ENCODE measurements around the gene ZNF841.
"Not testable (repeated sequence)": the region's sequence is repeated elsewhere in the genome, so short reads cannot be mapped to it uniquely, and the experiment has no call there.

Gene ZNF841

GRCh38 chr19:52102782-52103181 lies 7.2 kb upstream of the ZNF841 start:
- Histone ChIP-seq H3K79me2 (ENCODE audit: insufficient read depth, low read length) (no peaks in the 10 kb centered on the region), H3K9ac (ENCODE audit: low read length) (no peak overlapping the region), H2AFZ (ENCODE audit: low read length) (no peak overlapping the region), H3K27me3 (ENCODE audit: insufficient read depth, low read length) (no peaks in the 10 kb centered on the region), H3K36me3 (ENCODE audit: insufficient read depth, low read length) (no peaks in the 10 kb centered on the region), H4K20me1 (ENCODE audit: insufficient read depth, low read length) (no peaks in the 10 kb centered on the region), H3K4me3 (ENCODE audit: low read depth, low read length, poor library complexity, severe bottlenecking) (no peak overlapping the region), H3K4me2 (ENCODE audit: low read length) (no peak overlapping the region), H3K9me2 (ENCODE audit: low read depth, low read length) (no peaks in the 10 kb centered on the region), H3K27ac (ENCODE audit: low read depth, low read length, poor library complexity, severe bottlenecking) (no peak overlapping the region), H3K9me3 (ENCODE audit: low read length) (peaks cover 20% of the 10 kb centered on the region), H3F3A (ENCODE audit: insufficient read depth, low read length) (no peaks in the 10 kb centered on the region), H3K4me1 (ENCODE audit: insufficient read depth, low read length, severe bottlenecking) (no peaks in the 10 kb centered on the region)
- TF ChIP-seq EZH2 (IDR thresholded peaks at IDR 0.05; ENCODE audit: borderline replicate concordance, low read length) (no peak), CTCF (IDR thresholded peaks at IDR 0.05; ENCODE audit: low read length) (no peak)

GRCh38 chr19:52101866-52102562 lies 6.4 kb upstream of the ZNF841 start:
- no peak overlapping the region for H3K4me3 ChIP-seq (ENCODE audit: low read depth, low read length, poor library complexity, severe bottlenecking)
- H3K79me2 ChIP-seq (ENCODE audit: insufficient read depth, low read length) = no peaks in the 10 kb centered on the region
- H3K36me3 ChIP-seq (ENCODE audit: insufficient read depth, low read length) = no peaks in the 10 kb centered on the region
- no peaks in the 10 kb centered on the region for H3K9me2 ChIP-seq (ENCODE audit: low read depth, low read length)
- H3K9ac ChIP-seq (ENCODE audit: low read length) = no peak overlapping the region
- no peaks in the 10 kb centered on the region for H3K27me3 ChIP-seq (ENCODE audit: insufficient read depth, low read length)
- H3K4me1 ChIP-seq (ENCODE audit: insufficient read depth, low read length, severe bottlenecking) = no peaks in the 10 kb centered on the region
- no peaks in the 10 kb centered on the region for H3F3A ChIP-seq (ENCODE audit: insufficient read depth, low read length)
- no peak overlapping the region for H3K27ac ChIP-seq (ENCODE audit: low read depth, low read length, poor library complexity, severe bottlenecking)
- H2AFZ ChIP-seq (ENCODE audit: low read length) = no peak overlapping the region
- TF ChIP-seq CTCF (IDR thresholded peaks at IDR 0.05; ENCODE audit: low read length) (no peak), EZH2 (IDR thresholded peaks at IDR 0.05; ENCODE audit: borderline replicate concordance, low read length) (no peak)
- H4K20me1 ChIP-seq (ENCODE audit: insufficient read depth, low read length) = no peaks in the 10 kb centered on the region
- H3K4me2 ChIP-seq (ENCODE audit: low read length) = no peak overlapping the region
- peaks cover 14% of the 10 kb centered on the region; the same call in 1 of the 2 replicates for H3K9me3 ChIP-seq (ENCODE audit: low read length)

GRCh38 chr19:52099497-52100138 lies 4.1 kb upstream of the ZNF841 start:
- Histone ChIP-seq H3K27me3 (ENCODE audit: insufficient read depth, low read length) (no peaks in the 10 kb centered on the region), H3F3A (ENCODE audit: insufficient read depth, low read length) (no peaks in the 10 kb centered on the region), H3K36me3 (ENCODE audit: insufficient read depth, low read length) (no peaks in the 10 kb centered on the region), H2AFZ (ENCODE audit: low read length) (no peak overlapping the region), H3K4me3 (ENCODE audit: low read depth, low read length, poor library complexity, severe bottlenecking) (no peak overlapping the region), H3K9me3 (ENCODE audit: low read length) (peaks cover 13% of the 10 kb centered on the region; the same call in 1 of the 2 replicates), H3K4me1 (ENCODE audit: insufficient read depth, low read length, severe bottlenecking) (no peaks in the 10 kb centered on the region), H3K79me2 (ENCODE audit: insufficient read depth, low read length) (no peaks in the 10 kb centered on the region), H3K4me2 (ENCODE audit: low read length) (no peak overlapping the region), H3K27ac (ENCODE audit: low read depth, low read length, poor library complexity, severe bottlenecking) (no peak overlapping the region), H3K9ac (ENCODE audit: low read length) (no peak overlapping the region), H3K9me2 (ENCODE audit: low read depth, low read length) (no peaks in the 10 kb centered on the region), H4K20me1 (ENCODE audit: insufficient read depth, low read length) (no peaks in the 10 kb centered on the region)
- TF ChIP-seq EZH2 (IDR thresholded peaks at IDR 0.05; ENCODE audit: borderline replicate concordance, low read length) (no peak), CTCF (IDR thresholded peaks at IDR 0.05; ENCODE audit: low read length) (no peak)

DNA sequence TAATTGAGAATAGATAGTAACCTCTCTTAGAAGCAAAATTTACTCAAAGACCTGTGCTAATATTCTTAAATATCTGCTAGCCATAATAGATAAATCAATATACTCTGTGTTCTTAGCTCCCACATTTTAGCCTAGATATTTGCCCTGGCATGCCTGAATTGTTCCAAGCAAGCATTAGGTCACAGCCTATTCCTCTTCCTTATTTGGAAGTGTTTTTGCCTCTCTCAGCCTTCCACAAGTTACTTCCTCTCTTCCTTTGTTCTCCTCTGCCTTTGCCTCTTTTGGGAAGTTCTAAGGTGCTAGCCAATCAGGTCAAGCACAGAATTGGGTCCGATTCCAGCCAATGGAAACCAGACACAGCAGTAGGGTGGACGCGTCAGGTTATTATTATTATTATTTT lies 851 bp upstream of the ZNF841 start:
- H3K4me3 ChIP-seq (ENCODE audit: low read depth, low read length, poor library complexity, severe bottlenecking); H4K20me1 ChIP-seq (ENCODE audit: insufficient read depth, low read length); H3K36me3 ChIP-seq (ENCODE audit: insufficient read depth, low read length); H3K79me2 ChIP-seq (ENCODE audit: insufficient read depth, low read length); H3K4me2 ChIP-seq (ENCODE audit: low read length); H3K9me2 ChIP-seq (ENCODE audit: low read depth, low read length); H2AFZ ChIP-seq (ENCODE audit: low read length); H3K9ac ChIP-seq (ENCODE audit: low read length); H3F3A ChIP-seq (ENCODE audit: insufficient read depth, low read length); H3K4me1 ChIP-seq (ENCODE audit: insufficient read depth, low read length, severe bottlenecking); H3K27me3 ChIP-seq (ENCODE audit: insufficient read depth, low read length); H3K9me3 ChIP-seq (ENCODE audit: low read length); H3K27ac ChIP-seq (ENCODE audit: low read depth, low read length, poor library complexity, severe bottlenecking): not testable (repeated sequence)
